NCI-H748 treated with DMSO at 0.1 percent for 48 hours (cell line): Measurements from ENCODE around the gene CNNM2.
"Not testable (repeated sequence)": the region's sequence is repeated elsewhere in the genome, so short reads cannot be mapped to it uniquely, and the experiment has no call there.

ENCODE experiments used
- DNase-seq: peaks from one replicate; lab custom pipeline; 2025; lab: John Stamatoyannopoulos, UW

Gene CNNM2

DNA sequence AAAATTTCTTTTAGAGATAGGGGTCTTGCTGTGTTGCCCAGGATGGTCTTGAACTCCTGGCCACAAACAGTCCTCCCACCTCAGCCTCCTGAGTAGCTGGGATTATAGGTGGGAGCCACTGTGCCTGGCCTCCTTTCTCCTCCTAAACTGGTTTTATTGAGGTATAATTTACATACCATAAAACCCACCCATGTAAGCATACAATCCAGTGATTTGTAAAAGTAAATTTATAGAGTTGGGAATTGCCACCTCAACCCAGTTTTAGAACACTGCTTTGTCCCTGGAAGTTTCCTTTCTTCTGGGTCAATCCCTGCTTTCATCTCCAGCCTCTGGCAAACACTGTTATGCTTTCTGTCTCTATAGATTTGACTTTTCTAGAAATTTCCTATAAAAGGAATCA, 49.0 kb downstream of the CNNM2 start:
- DNase-seq: no peak

GRCh38 chr10:102970562-102971340, 52.7 kb downstream of the CNNM2 start:
- DNase-seq: no peak

DNA sequence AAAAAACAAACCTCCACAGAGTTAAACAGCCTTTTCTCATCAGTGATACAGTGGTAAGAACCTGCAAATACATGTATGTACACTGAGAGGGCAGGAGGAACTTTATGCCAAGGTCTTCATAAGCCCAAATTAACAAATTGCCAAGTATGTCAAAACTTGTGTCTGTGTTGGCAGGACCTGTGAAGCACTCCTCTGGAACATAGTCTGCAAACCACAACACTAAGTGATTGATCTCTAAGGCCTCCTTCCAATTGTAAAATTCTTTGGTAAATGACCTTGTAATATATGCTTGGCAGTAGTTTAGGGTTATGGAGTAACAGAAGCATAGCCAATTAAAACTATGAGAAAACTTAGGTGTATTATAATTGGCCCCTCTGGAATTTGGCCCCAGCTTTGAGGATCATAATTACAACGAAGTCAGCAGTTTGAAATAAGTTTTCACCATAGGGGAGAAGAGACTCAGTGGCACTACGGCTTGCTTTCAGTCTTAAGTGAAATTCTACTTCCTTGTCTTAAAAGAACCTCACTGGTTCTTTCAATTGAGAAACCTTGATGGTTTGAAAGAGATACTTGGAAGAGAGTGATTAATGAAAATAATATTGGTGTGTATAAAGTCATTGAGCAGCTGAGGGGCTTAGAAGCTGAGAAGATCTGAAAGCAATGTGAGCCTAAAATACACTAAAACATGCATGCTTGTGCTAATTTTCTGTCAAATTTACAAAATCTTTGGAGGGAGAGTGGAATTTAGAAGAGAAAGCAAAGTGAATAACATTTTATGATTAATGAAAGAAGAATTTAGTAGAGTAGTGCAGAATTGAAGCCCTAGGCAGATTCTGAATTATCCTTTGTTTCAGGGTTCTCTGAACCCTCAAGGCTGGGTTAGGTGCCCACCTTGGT, 57.6 kb downstream of the CNNM2 start:
- no peak for DNase-seq

GRCh38 chr10:102976380-102976726, 58.3 kb downstream of the CNNM2 start:
- DNase-seq: not testable (repeated sequence)

DNA sequence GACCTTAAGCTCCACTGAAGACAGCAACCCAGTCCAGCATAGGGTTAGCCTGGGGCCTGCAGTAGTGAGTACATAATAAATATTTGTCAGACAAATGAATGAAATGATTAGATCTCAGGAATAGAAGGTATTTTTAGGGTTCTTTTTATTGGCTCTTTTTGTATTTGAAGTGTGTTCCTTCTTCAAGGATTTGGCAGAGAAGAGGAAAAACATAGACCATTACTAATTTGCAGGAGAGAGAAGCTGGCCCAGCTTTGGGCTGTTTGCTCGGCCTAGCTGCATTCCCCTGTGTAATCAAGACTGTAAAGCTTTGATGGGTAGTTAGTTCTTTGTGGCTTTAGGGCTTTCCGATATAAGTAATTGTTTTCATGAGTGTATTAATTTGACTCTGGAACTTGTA, 64.2 kb downstream of the CNNM2 start:
- DNase-seq: no peak

DNA sequence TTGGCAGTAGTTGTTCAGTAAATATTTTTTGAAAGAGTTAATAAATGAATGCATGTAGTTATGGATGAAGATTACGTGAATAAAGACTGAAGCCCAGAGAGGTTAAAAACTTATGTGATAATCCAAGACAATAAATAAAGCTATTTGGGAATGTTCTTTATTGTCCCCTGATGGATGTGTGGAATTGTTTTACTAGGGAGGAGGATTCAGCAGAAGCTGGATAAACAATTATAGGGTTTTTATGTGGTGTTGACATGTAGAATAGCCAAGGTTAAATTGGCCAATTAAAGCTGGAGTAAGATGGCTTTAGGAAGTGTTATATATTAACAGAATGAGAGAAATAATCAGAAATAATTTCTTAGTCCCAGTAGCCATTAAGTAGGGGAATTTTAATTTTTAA, 66.0 kb downstream of the CNNM2 start:
- no peak for DNase-seq

DNA sequence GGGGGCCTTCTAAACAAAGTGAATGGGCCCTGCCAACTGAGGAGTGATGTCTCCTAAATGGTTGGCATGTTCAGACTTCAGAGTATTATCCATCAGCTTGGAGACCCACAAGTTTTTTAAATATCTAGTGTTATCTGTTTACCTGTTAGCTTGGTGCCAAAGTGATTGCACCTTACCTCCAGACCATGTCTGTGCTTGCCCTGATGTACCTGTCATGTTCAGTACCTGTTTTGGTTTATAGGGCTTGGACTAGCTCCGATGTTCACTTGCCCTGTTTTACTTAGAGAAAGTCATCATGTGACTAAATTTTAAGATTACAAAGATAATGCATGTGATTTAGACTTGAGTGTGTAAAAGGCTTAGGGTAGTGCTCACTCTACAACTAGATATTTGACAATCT, 67.7 kb downstream of the CNNM2 start:
- no peak for DNase-seq

- DNase-seq: no peak
These were observed 70.6 kb downstream of the CNNM2 start for GRCh38 chr10:102988404-102989314.

DNA sequence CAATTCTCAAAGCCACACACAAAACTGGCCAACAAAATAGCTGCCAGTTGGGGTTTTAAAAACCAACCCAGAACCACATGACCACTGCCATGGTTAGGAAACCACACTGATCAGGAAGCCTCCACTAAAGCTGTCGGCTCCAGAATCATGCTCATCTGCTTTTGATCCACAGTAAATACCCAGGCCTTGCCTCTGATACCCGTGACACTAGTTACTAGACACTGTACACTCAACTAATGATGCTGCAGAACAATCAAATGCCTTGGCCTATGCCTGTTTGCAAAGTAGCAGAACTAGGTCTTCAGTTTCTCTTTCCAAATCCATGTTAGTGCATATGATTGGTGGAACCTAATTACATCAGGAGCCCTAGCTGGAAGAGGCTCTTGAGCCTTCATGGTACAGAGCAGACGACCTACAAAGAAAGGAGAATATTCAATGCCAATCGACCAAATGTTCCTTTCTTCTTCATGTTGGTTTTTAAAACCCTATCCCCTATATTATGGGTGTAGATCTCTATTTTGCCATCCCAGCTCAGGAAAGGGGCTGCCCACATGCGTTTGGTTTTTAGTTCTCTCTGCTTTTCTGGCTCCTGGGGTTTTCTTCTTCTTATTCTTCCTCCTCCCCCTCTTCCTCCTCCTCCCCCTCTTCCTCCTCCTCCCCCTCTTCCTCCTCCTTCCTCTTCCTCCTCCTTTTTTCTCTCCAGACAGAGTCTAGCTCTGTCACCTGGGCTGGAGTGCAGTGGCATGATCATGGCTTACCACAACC, 76.6 kb downstream of the CNNM2 start:
- no peak for DNase-seq

DNA sequence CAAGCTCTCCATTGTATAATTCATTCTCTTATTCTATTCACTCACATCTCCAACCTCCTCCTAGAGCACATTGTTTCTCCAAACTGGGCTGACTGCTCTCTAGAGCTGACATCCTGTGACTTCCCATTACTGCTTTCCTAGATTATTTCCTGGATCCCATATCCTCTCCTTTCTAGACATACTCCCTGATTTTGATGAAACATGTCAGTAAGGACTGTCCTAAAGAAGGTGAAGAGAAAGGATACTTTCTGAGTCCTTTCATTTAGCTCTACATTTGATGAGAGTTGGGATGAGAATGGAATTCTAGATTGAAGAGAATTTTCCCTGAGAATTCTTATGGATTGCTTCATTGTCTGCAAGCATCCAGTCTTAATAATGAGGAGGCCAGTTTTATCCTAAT, 78.8 kb downstream of the CNNM2 start:
- DNase-seq: no peak

GRCh38 chr10:102997998-102998397, 79.9 kb downstream of the CNNM2 start:
- no peak for DNase-seq

GRCh38 chr10:102998399-102998907, 80.4 kb downstream of the CNNM2 start:
- no peak for DNase-seq

GRCh38 chr10:103000050-103000449, 82.0 kb downstream of the CNNM2 start:
- DNase-seq: not testable (repeated sequence)

- DNase-seq: no peak
These were observed 88.9 kb downstream of the CNNM2 start for GRCh38 chr10:103007017-103007416.

- no peak for DNase-seq
These were observed 95.3 kb downstream of the CNNM2 start for GRCh38 chr10:103013416-103013815.

GRCh38 chr10:103019425-103019824, 101.3 kb downstream of the CNNM2 start:
- no peak for DNase-seq

DNA sequence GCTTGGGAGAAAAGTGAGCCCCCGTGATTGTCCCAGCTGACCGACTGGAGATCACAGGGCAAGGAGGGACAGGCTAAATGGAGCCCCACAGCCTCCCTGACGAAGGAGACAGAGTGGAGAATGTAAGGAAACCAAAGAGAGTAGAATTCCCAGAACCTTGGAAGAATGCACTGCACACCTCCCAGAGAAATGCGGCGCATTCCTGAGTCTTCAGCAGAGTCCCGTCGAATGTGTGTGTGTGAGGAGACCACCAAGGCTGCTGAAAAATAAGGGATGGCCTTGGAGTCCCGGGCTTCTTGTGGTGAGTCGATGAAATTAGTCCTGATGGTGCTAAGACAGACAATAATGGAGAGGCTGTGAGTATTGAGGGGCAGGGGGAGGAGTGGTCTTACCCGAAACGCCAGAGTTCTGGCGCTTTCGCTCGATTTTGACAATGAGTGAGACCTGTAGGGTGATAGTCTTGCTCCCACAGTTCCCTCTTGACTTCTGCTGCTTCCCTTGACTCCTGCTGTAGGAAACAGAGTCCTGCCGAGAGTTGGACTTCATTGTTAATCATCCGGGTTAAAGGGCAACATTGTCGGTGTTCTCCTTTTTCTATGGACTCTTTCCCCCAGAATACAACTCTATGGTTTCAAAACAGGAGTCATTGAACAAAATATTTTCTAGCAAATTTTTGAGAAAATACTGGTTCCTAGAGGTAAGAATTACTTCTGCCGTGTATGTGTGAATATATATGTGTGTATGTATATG, 103.2 kb downstream of the CNNM2 start:
- DNase-seq: no peak

DNA sequence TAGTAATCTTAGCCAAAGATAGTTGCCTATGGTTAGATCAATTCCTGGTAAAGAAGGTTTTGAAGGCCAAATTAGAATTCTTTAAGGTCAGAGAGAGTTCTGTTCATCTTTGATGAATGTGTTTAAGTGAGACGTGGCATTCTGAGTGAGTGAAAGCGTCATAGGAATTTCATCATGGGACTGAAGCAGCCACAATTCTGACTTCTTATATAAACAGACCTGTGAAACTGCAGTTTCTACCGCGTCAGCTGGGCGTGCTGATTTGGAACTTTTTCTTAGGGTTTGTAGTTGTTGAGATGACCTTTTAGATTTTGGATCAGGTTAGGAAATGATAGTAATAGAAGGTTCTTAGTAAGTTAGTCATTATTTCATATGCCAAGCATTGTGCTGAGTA, 103.8 kb downstream of the CNNM2 start:
- no peak for DNase-seq

GRCh38 chr10:103025696-103026095, 107.6 kb downstream of the CNNM2 start:
- DNase-seq: no peak

DNA sequence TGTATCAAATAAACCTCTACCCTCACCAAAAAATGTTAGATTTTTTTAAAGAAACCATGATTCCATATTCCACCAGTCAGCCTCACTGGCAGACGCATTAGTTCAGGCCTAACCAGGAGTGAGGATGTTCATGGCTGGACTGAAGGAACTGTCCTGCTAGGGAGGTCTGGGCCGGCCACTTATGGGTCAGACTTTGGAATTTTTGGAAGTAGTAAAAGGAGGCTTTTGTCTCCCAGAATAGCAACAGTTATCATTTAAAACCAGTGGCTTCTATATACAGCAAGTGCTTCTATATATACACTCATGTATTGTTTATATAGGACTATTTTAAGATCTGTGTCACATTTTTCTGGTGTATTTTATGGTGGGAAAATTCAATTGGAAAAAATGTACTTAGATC, 120.5 kb downstream of the CNNM2 start:
- no peak for DNase-seq

- DNase-seq: no peak
These were observed 122.3 kb downstream of the CNNM2 start for GRCh38 chr10:103040418-103040817.
